Measurements from ENCODE around the gene IL17D. TPM values are rescaled to one million over a fixed set of nuclear protein-coding genes. Genes with fewer than 3 reads are reported as not detected.

The IL17D gene
- total RNA-seq, 1 donor = 2.2 TPM

DNA sequence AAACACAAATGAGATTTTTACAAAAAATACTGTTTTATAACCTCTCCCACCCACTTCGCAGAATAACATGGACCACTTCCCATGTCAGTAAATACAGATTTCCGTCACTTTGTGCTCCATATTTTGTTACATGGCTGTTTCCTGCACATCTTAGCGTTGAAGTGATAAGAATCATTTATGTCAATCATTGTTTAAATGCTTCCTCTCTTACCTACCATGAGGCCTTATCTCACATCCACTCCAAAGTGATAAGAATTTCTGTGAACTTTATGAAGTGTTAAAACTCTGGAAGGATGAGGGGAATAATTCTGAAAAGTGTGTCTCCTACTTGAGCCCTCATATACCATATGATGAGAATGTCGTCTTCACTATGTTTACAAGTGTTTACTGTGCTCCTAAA is 36.6 kb upstream of the IL17D start:
- Histone ChIP-seq H2AFZ (ENCODE audit: low read length) (no peak overlapping the region), H3K4me1 (ENCODE audit: insufficient read depth, low read length) (no peaks in the 10 kb centered on the region), H3K4me2 (ENCODE audit: insufficient read depth, low read length) (no peak overlapping the region), H3K27ac (ENCODE audit: low read depth, low read length) (no peak overlapping the region), H3K36me3 (ENCODE audit: insufficient read depth, low read length) (no peaks in the 10 kb centered on the region), H3K4me3 (ENCODE audit: insufficient read depth, low read length) (no peak overlapping the region), H3K9me3 (ENCODE audit: low read depth, low read length) (no peaks in the 10 kb centered on the region), H4K20me1 (ENCODE audit: insufficient read depth, low read length) (no peaks in the 10 kb centered on the region), H3K27me3 (ENCODE audit: insufficient read depth, low read length) (no peaks in the 10 kb centered on the region), H3K79me2 (ENCODE audit: insufficient read depth, low read length) (no peaks in the 10 kb centered on the region)
- TF ChIP-seq, protein P1, sequence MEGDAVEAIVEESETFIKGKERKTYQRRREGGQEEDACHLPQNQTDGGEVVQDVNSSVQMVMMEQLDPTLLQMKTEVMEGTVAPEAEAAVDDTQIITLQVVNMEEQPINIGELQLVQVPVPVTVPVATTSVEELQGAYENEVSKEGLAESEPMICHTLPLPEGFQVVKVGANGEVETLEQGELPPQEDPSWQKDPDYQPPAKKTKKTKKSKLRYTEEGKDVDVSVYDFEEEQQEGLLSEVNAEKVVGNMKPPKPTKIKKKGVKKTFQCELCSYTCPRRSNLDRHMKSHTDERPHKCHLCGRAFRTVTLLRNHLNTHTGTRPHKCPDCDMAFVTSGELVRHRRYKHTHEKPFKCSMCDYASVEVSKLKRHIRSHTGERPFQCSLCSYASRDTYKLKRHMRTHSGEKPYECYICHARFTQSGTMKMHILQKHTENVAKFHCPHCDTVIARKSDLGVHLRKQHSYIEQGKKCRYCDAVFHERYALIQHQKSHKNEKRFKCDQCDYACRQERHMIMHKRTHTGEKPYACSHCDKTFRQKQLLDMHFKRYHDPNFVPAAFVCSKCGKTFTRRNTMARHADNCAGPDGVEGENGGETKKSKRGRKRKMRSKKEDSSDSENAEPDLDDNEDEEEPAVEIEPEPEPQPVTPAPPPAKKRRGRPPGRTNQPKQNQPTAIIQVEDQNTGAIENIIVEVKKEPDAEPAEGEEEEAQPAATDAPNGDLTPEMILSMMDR (IDR thresholded peaks at IDR 0.05; ENCODE audit: extremely low read depth, low read depth, low read length) = no peak
- peak; percentile 38 for DNase-seq (ENCODE audit: insufficient read length, low spot score, missing footprints)

DNA sequence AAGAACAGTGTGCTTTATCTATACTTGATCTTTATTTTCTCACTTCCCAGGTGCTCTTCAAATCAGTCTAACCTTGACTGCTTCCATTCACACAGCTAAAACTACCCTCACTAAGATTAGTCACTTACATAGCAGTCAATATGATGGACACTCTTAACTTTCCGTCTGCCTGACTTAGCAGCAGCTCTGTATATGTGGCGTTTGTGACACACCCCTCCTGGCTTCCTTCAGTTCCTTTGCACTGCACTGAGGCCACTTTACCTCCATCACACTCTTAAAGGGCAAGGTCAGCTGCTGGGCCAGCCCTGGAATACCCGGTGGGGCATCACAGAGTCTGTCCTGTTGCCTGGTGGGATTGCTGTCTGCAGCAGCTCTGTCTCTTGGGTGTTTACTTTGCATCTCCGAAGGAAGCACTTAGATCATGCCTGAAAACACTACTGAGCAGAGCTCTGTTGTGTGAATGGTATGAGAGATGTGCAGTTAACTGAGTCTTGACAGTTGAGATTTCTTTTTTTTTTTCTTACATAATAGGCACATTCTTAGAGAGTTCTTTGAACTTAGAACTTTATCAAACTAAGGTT is 35.6 kb upstream of the IL17D start:
- Histone ChIP-seq H2AFZ (ENCODE audit: low read length) (no peak overlapping the region), H3K4me2 (ENCODE audit: insufficient read depth, low read length) (no peak overlapping the region), H3K36me3 (ENCODE audit: insufficient read depth, low read length) (no peaks in the 10 kb centered on the region), H3K27me3 (ENCODE audit: insufficient read depth, low read length) (no peaks in the 10 kb centered on the region), H3K4me3 (ENCODE audit: insufficient read depth, low read length) (no peak overlapping the region), H3K79me2 (ENCODE audit: insufficient read depth, low read length) (no peaks in the 10 kb centered on the region), H4K20me1 (ENCODE audit: insufficient read depth, low read length) (no peaks in the 10 kb centered on the region), H3K27ac (ENCODE audit: low read depth, low read length) (no peak overlapping the region), H3K4me1 (ENCODE audit: insufficient read depth, low read length) (no peaks in the 10 kb centered on the region), H3K9me3 (ENCODE audit: low read depth, low read length) (no peaks in the 10 kb centered on the region)
- TF ChIP-seq, protein P1 (IDR thresholded peaks at IDR 0.05; ENCODE audit: extremely low read depth, low read depth, low read length) = no peak
- DNase-seq (ENCODE audit: insufficient read length, low spot score, missing footprints) = peak; percentile 6

DNA sequence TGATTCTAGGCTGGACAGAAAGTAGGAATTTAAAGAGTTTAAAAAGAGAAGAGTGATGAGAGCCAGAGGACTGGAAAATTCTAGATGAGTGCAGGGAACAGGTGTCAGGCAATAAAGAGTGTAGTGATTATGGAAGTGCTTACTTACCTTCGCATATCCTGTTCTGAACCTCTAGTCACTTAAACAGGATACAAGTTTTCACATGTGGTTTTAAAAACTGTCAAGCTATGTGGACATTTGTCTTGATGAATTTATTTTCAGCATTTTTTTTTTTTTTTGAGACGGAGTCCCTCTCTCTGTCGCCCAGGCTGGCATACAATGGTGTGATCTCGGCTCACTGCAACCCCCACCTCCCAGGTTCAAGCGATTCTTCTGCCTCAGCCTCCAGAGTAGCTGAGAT is 34.3 kb upstream of the IL17D start:
- Histone ChIP-seq H3K4me3 (ENCODE audit: insufficient read depth, low read length) (no peak overlapping the region), H3K27me3 (ENCODE audit: insufficient read depth, low read length) (no peaks in the 10 kb centered on the region)

DNA sequence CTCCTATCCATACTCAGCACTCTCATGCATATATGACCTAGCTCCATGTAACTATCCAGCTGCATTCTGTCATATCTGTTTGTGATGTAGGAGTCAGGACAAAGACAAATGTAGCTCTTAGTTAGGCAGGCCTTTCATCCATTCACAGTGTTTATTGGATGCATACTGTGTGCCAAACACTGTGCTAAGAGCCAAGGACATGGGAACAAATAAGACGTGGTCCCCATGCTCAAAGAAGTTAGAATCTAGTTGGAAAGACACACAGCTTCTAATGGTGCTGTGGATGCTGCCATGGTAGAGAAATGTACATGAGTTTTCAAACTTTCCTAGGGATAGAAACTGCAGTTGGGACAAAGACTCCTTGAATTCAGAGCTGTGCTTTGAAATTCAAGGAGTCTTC is 31.7 kb upstream of the IL17D start:
- no peak overlapping the region for H3K4me3 ChIP-seq (ENCODE audit: insufficient read depth, low read length)
- no peaks in the 10 kb centered on the region for H3K79me2 ChIP-seq (ENCODE audit: insufficient read depth, low read length)
- H3K27ac ChIP-seq (ENCODE audit: low read depth, low read length) = no peak overlapping the region
- no peak for DNase-seq (ENCODE audit: insufficient read length, low spot score, missing footprints)
- H3K36me3 ChIP-seq (ENCODE audit: insufficient read depth, low read length) = peaks cover 3% of the 10 kb centered on the region
- H3K4me2 ChIP-seq (ENCODE audit: insufficient read depth, low read length) = no peak overlapping the region
- no peaks in the 10 kb centered on the region for H3K9me3 ChIP-seq (ENCODE audit: low read depth, low read length)
- TF ChIP-seq, protein P1 (IDR thresholded peaks at IDR 0.05; ENCODE audit: extremely low read depth, low read depth, low read length) = no peak
- H3K4me1 ChIP-seq (ENCODE audit: insufficient read depth, low read length) = no peaks in the 10 kb centered on the region
- no peaks in the 10 kb centered on the region for H3K27me3 ChIP-seq (ENCODE audit: insufficient read depth, low read length)
- H4K20me1 ChIP-seq (ENCODE audit: insufficient read depth, low read length) = no peaks in the 10 kb centered on the region
- H2AFZ ChIP-seq (ENCODE audit: low read length) = no peak overlapping the region

More for the DNA sequence above, 34.3 kb upstream of the IL17D start:
- Histone ChIP-seq H3K79me2 (ENCODE audit: insufficient read depth, low read length) (no peaks in the 10 kb centered on the region), H3K9me3 (ENCODE audit: low read depth, low read length) (no peaks in the 10 kb centered on the region), H3K27ac (ENCODE audit: low read depth, low read length) (no peak overlapping the region), H4K20me1 (ENCODE audit: insufficient read depth, low read length) (no peaks in the 10 kb centered on the region), H3K4me2 (ENCODE audit: insufficient read depth, low read length) (no peak overlapping the region), H3K36me3 (ENCODE audit: insufficient read depth, low read length) (no peaks in the 10 kb centered on the region), H2AFZ (ENCODE audit: low read length) (no peak overlapping the region), H3K4me1 (ENCODE audit: insufficient read depth, low read length) (no peaks in the 10 kb centered on the region)
- TF ChIP-seq, protein P1 (IDR thresholded peaks at IDR 0.05; ENCODE audit: extremely low read depth, low read depth, low read length) = no peak
- DNase-seq (ENCODE audit: insufficient read length, low spot score, missing footprints) = peak; percentile 3

All from osteoblast (primary cell).